Measurements from ENCODE around the gene KDM4B. TPM values are rescaled to one million over a fixed set of nuclear protein-coding genes. Genes with fewer than 3 reads are reported as not detected.

KDM4B gene
- polyA plus RNA-seq, 1 of the 3 experiments (the other 2 are of a cell fraction), result 12.2 TPM

DNA sequence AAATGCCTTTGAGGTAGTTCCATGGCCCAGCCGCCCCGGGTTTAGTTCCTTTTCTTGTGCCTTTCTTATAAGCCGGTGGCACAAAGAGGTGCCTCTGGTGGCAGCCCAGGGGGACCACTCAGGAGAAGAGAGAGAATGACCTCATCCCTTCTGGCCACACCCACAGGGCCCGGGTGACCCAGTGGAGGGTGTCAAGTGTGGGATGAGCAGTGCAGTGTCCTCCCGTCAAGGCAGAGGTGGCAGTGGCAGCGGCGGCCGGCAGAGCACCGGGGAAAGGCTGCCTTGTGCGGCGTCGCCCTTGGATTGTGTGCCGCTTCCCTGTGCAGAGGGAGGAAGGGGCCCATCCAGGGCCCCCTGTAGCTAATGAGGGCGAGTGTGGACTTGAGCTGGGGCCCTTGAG is 47.9 kb downstream of the KDM4B start:
- no peak overlapping the region for H3K4me2 ChIP-seq
- H3K9me3 ChIP-seq, result no peaks in the 10 kb centered on the region
- H3F3A ChIP-seq (replicated peaks; ENCODE audit: insufficient read depth), result peaks cover 4% of the 10 kb centered on the region
- H2AFZ ChIP-seq (ENCODE audit: low read depth), result no peak overlapping the region
- H3K79me2 ChIP-seq (ENCODE audit: insufficient read depth), result peaks cover 60% of the 10 kb centered on the region
- H3K4me3 ChIP-seq (ENCODE audit: low read depth in 2 of 2, low read length in 1 of 2), result no peak overlapping the region
- no peak overlapping the region for H3K9ac ChIP-seq
- WGBS (ENCODE audit: low lambda C conversion rate), result 76% methylated on average over 4 of the region's 14 CpGs
- peaks cover 62% of the 10 kb centered on the region for H4K20me1 ChIP-seq (ENCODE audit: insufficient read depth)
- no peaks in the 10 kb centered on the region for H3K27me3 ChIP-seq (ENCODE audit: insufficient read depth)
- peaks cover 4 to 6% of the 10 kb centered on the region in 2 experiments for H3K36me3 ChIP-seq (replicated peaks in 1 of 2; ENCODE audit: control insufficient read depth in 1 of 2, insufficient read depth in 2 of 2, low read length in 1 of 2)
- no peak for DNase-seq
- CTCF ChIA-PET, result interaction anchor here (1.2 to 5.1 kb wide), 2 partner anchors 9 to 14 kb away, joined by 3 to 46 read pairs; no protein-coding TSS in a partner anchor
- H3K4me1 ChIP-seq (ENCODE audit: control insufficient read depth in 1 of 2, insufficient read depth in 2 of 2, low read depth in 1 of 2, low read length in 1 of 2), result no peaks in the 10 kb centered on the region
- H3K27ac ChIP-seq (ENCODE audit: low read depth in 2 of 2, low read length in 1 of 2), result no peak overlapping the region
- no peak for TF ChIP-seq RCOR1 (IDR thresholded peaks at IDR 0.05; ENCODE audit: low read length)
- TF ChIP-seq SMC3 (IDR thresholded peaks at IDR 0.05; ENCODE audit: low read depth, low read length), result no peak
- TF ChIP-seq, protein P1, sequence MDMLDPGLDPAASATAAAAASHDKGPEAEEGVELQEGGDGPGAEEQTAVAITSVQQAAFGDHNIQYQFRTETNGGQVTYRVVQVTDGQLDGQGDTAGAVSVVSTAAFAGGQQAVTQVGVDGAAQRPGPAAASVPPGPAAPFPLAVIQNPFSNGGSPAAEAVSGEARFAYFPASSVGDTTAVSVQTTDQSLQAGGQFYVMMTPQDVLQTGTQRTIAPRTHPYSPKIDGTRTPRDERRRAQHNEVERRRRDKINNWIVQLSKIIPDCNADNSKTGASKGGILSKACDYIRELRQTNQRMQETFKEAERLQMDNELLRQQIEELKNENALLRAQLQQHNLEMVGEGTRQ (IDR thresholded peaks at IDR 0.05; ENCODE audit: borderline replicate concordance, low read depth, low read length), result no peak
- no peak for TF ChIP-seq RXRA (IDR thresholded peaks at IDR 0.05; ENCODE audit: borderline replicate concordance, low read depth)
- TF ChIP-seq, protein P2, sequence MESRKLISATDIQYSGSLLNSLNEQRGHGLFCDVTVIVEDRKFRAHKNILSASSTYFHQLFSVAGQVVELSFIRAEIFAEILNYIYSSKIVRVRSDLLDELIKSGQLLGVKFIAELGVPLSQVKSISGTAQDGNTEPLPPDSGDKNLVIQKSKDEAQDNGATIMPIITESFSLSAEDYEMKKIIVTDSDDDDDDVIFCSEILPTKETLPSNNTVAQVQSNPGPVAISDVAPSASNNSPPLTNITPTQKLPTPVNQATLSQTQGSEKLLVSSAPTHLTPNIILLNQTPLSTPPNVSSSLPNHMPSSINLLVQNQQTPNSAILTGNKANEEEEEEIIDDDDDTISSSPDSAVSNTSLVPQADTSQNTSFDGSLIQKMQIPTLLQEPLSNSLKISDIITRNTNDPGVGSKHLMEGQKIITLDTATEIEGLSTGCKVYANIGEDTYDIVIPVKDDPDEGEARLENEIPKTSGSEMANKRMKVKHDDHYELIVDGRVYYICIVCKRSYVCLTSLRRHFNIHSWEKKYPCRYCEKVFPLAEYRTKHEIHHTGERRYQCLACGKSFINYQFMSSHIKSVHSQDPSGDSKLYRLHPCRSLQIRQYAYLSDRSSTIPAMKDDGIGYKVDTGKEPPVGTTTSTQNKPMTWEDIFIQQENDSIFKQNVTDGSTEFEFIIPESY (IDR thresholded peaks at IDR 0.05; ENCODE audit: borderline replicate concordance, low read depth), result no peak
- no peak for TF ChIP-seq TCF12 (IDR thresholded peaks at IDR 0.05)
- no peak for TF ChIP-seq YY1 (IDR thresholded peaks at IDR 0.05; ENCODE audit: low read depth)
- TF ChIP-seq EP300 (IDR thresholded peaks at IDR 0.05; ENCODE audit: borderline replicate concordance in 1 of 2, low read depth in 1 of 2, low read length in 1 of 2), result no peak
- no peak for TF ChIP-seq EZH2phosphoT487 (IDR thresholded peaks at IDR 0.05; ENCODE audit: borderline replicate concordance, low read depth)
- TF ChIP-seq PBX3 (IDR thresholded peaks at IDR 0.05), result no peak
- no peak for TF ChIP-seq MXI1 (IDR thresholded peaks at IDR 0.05; ENCODE audit: low read depth, low read length)
- no peak for TF ChIP-seq ELF1 (IDR thresholded peaks at IDR 0.05)
- TF ChIP-seq NFIC (IDR thresholded peaks at IDR 0.05; ENCODE audit: borderline replicate concordance), result no peak
- TF ChIP-seq TAF1 (IDR thresholded peaks at IDR 0.05; ENCODE audit: borderline replicate concordance, low read depth, low read length), result no peak
- TF ChIP-seq, protein P3, sequence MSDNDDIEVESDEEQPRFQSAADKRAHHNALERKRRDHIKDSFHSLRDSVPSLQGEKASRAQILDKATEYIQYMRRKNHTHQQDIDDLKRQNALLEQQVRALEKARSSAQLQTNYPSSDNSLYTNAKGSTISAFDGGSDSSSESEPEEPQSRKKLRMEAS (IDR thresholded peaks at IDR 0.05; ENCODE audit: low read depth), result no peak
- TF ChIP-seq RAD21 (IDR thresholded peaks at IDR 0.05; ENCODE audit: low read length), result no peak
- no peaks in the 10 kb centered on the region for H3K9me2 ChIP-seq
- POLR2A ChIA-PET, result no interaction called here
